Erythroblast (primary cell): ENCODE results near the gene WBP2.

ENCODE experiments used
- DNase-seq, 2 experiments: peaks; one replicate each; lab custom pipeline; 2025; lab: John Stamatoyannopoulos, UW
- GATA1 ChIP-seq: IDR thresholded peaks from 2 replicates; pipeline ENCODE4 v1.6.1; 2011; ENCODE audit warnings: low read depth, mild to moderate bottlenecking, control low read depth, low read length, moderate library complexity
- POLR2A ChIP-seq: IDR thresholded peaks from 2 replicates; pipeline ENCODE4 v1.6.1; 2011; ENCODE audit warnings: mild to moderate bottlenecking, low read length

WBP2 gene

GRCh38 chr17:75846692-75847613 is 8.2 kb downstream of the WBP2 start:
- TF ChIP-seq POLR2A (no peak), GATA1 (no peak)
- no peak for DNase-seq

GRCh38 chr17:75845933-75846691 is 9.0 kb downstream of the WBP2 start:
- TF ChIP-seq POLR2A: no peak
- TF ChIP-seq GATA1: no peak
- DNase-seq: no peak

DNA sequence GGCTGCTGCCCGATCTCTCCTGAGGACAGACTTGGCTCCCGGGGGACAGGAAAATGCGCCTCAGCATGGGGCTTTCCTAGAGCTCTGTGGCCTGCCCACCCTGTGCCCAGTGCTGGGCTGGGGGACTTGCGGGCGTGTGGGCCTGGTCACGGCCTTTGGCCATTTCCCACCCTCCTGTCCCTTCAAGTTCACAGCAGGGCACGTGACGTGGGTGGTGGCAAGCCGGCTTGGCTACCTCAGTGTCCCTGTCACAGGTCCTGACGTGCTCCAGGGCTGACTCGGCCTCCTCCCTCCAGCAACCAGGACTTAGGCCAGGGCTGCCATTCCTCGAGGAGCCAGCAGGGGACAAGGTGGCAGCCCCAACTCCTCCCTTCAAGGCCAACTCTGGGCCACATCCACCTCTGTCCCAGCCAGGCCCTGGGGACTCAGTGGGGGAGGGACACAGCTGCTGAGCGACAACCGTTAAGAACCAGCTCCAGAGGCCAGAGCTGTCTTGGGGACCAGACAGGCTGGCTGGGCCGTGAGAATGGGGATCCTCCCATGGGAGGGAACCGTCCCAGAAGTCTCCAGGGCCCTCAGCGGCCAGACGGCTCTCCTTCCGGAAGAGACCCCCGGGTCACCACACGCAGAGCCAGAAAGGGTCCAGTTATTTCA is 9.9 kb downstream of the WBP2 start:
- DNase-seq: peak; percentile 92
- TF ChIP-seq POLR2A (peak; percentile 45), GATA1 (no peak)

DNA sequence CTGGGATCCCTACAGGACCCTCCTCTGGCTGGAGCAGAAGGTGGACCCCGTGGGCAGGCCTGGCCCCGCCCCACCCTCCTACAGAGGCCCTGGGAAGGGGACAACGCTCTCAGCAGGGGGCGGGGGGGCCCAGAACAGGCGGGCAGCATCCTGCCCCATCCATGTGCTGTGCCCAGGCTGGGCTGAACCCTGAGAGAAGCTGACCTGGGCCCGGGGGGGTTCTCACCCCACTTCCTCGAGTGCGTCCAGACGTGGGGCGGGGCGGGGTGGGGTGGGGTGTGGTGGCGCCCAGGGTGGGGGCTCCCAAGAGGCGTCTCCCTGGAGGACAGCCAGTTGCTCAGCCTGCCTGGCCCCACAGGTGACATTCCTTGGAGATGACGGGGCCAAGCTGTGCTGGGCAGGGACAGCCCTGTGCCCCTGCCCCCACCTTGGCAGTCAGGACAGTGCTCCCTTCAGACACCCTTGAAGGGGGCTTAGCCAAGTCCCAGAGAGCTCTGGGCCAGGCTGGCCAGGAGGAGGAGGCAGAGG is 10.5 kb downstream of the WBP2 start:
- no peak for TF ChIP-seq POLR2A
- no peak for TF ChIP-seq GATA1
- peak; percentile 68 for DNase-seq

DNA sequence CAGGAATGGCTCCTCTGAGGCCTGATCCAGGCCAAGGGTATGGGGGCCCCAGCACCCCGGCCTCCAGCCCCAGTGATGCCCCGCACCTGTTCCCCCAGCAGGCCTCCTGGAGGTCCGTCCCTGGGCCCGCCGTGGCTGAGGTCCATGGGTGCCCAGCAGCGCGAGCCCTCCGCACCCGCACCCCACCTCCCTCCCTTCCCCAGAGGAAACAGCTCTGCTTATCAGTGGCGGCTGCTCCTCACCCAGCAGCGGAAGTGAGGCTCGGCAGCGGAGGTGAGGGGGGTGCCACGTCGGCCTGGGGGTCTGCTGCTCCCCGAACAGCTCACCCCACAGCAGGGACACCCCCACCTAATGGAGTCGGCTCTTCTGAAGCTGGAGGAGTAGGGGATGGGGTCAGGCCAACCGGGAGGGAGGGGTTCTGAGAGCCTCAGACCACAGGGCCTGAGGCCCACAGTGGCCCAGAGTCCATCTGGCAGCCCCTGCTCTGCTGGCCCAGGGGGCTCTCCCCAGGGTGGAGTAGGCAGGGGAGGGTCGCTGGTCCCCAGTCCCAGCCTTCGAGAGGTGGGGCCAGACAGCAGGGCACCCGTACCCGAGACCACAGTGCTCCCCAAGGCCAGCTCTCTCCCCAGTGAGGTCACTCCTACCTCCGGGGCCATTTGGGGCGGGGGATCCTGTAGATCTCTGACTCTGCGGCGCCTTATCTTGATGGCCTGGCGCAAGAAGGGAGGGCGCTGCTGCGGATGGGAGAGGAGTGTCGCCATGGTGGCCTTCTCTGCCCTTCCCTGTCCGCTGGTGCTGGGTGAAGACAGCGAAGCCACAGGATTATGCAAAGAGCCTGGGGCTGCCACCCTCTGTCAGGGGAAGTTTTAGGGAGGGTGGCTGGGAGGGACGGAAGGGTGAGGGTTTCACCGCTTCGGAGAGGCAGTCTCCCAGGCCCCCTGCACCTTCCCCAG is 11.3 kb downstream of the WBP2 start, which contains the start of gene UNC13D:
Gene UNC13D (minus strand): TSS at position 828 of the 953 bp plus-strand sequence. CDS start 67 bp downstream, at position 761.
- peak; percentile 85 to 89 for DNase-seq
- TF ChIP-seq POLR2A (peak; percentile 81), GATA1 (peak; percentile 67)

DNA sequence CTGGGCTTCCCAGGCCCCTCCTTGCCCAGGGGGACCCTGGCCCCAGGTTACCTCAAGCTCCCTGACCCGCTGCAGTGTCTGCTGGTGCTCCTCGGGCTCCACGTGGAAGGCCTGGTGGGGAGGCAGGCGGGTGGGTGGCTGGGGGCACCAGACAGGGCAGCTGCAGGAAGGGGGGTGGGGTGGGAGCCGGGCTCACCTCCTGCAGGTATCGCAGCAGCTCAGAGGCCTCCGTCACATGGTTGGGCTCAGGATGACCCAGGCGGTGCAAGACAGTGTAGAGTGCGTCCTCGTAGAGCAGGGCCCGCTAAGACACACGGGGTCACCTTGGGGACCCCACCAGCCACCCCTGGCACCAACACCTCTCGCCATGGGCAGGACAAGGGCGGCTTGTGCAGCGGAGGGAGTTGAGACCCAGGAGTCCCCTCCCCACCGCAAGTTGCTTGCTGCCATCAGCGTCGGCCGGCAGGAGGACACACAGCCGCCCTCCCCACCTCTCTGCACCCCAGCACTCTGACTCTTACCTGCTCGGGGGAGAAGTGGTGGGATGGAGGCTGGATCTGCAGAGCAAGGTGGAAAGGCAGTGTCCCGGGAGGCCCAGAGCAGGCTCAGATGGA is 12.1 kb downstream of the WBP2 start:
- DNase-seq: peak; percentile 50 to 59

DNA sequence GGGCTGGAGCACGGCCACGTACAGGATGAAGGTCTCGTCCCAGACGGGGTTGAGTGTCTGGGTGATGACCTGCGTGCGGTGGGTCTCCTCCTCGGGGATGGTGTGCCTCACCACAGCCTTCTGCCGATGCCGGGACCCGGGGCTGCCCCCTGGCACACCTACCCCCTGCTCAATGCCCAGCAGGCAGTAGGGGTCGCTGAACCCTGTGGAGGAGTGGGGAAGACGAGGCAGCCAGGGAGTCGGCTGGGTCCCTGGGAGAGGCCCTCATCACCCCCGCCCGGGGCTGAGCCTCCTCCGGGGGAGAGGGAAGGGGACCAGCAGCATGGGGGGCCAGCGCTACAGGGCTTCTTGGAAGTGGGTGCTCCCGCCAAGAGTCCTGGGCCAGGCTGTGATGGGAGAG is 12.7 kb downstream of the WBP2 start:
- DNase-seq: no peak
- TF ChIP-seq GATA1 (no peak), POLR2A (no peak)

More for the DNA sequence above, 12.1 kb downstream of the WBP2 start:
- no peak for TF ChIP-seq POLR2A
- no peak for TF ChIP-seq GATA1

- no peak for DNase-seq
- no peak for TF ChIP-seq POLR2A
- no peak for TF ChIP-seq GATA1
These were observed 14.4 kb downstream of the WBP2 start for GRCh38 chr17:75840799-75841164.

- DNase-seq: no peak
- TF ChIP-seq GATA1: no peak
- no peak for TF ChIP-seq POLR2A
These were observed 15.0 kb downstream of the WBP2 start for GRCh38 chr17:75839942-75840798.

DNA sequence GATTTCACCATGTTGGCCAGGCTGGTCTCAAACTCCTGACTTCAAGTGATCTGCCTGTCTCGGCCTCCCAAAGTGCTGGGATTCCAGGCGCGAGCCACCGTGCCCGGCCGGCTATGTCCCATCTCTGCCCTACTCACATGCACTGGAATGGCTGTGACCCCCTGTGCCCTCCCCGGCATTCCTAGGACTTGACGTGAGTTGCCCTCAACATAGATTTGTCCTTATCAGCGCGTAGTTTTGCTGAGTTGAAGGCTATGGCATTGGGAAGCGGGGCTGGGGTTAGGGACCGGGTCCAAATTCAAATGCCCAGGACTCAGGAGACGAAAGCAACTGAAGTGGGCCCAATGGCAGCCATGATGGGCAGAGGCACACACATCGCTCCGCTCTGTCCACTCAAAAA is 16.7 kb downstream of the WBP2 start:
- TF ChIP-seq POLR2A (no peak), GATA1 (no peak)
- no peak for DNase-seq

DNA sequence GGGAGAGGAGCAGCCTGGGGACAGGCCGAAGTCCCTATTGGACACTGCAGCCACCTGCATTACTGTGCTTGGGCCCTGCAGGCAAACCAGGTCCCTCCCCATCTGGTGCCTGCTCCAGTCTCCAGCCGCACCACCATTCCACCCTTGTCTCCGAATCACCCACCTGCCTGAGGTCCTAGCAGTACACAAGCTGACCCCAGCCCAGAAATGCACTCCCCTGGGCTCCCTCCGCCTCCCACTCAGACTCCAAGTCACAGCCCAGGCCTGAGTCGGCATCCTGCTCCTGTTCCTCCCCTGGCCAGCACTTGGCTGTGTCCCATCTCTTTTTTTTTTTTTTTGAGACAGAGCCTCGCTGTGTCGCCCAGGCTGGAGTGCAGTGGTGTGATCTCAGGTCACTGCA is 17.2 kb downstream of the WBP2 start:
- DNase-seq: no peak
- TF ChIP-seq GATA1: no peak
- no peak for TF ChIP-seq POLR2A
